ENCODE measurements around the gene WNT2B. TPM values are rescaled to one million over a fixed set of nuclear protein-coding genes. Genes with fewer than 3 reads are reported as not detected.

Gene WNT2B
- total and polyA plus RNA-seq, 9 of the 15 experiments (the other 6 are each of a cell fraction or from before 2014, with no cell fraction given): 0.02 to 0.06 (median 0.04) TPM; not detected in 3

GRCh38 chr1:112501810-112502641 lies 6.7 kb upstream of the WNT2B start (continued):
- TF ChIP-seq CBX5 (IDR thresholded peaks at IDR 0.05; ENCODE audit: borderline replicate concordance, low read depth) (no peak), RBM14 (IDR thresholded peaks at IDR 0.05; ENCODE audit: borderline replicate concordance, insufficient read depth, low read depth, low read length) (no peak), REST (IDR thresholded peaks at IDR 0.05; ENCODE audit: borderline replicate concordance) (peak; percentile 71), REST (CRISPR knock-in tag; IDR thresholded peaks at IDR 0.05; ENCODE audit: low read depth) (peak; percentile 66; the same call in 1 of the 2 replicates), THRB (CRISPR knock-in tag; conservative IDR thresholded peaks at IDR 0.05) (no peak), MITF (IDR thresholded peaks at IDR 0.05) (no peak), USF2 (CRISPR knock-in tag; IDR thresholded peaks at IDR 0.05) (no peak), RBBP5 (IDR thresholded peaks at IDR 0.05; ENCODE audit: borderline replicate concordance, insufficient read depth, low read length, poor library complexity, severe bottlenecking) (peak; percentile 51)

All from K562 (cell line).